Stimulated activated CD4-positive, alpha-beta T cell treated with anti-CD3 and anti-CD28 coated beads, Interleukin-1b, Interleukin-23, amount 100 ng/mL, for 24 hours (primary cell): Measurements from ENCODE around the gene EPHB2.

Experiments
- DNase-seq, 4 experiments: peaks; one replicate each; pipeline ENCODE4 v3.0.0-alpha.2; 2020; ENCODE audit warnings: low read depth in 4 of 4, low spot score in 1 of 4

Gene EPHB2

DNA sequence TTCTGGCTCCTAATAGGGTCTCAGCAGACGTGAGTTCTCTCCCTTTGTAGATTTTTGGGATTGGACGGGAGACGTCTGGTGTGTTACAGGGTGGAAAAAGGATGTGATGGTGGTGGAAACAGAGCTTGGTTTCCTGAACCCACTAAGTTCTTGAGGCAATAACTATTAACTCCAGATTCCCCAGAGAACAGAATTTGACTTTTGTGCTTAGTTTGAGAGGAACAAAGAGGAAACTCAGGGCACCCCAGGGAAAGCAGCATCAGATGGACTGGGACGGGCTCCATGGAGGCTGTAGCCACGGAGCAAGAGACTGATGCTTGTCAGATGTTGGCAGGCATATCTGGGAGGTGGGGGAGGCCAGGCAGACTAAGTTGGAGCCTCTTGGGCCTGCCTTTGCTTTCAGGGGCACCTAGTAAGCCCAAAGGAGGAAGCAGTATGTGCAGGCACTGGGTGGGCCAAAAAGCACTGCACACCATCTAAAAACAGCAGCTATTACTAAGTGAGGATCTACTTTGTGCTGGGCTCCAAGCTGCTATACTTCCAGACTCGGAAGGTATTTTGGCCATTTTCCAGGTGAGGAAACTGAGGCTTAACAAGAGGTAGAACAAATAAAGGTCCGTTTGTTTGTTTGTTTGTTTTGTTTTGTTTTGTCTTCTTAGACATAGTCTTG, 66.9 kb downstream of the EPHB2 start:
- DNase-seq: no peak

DNA sequence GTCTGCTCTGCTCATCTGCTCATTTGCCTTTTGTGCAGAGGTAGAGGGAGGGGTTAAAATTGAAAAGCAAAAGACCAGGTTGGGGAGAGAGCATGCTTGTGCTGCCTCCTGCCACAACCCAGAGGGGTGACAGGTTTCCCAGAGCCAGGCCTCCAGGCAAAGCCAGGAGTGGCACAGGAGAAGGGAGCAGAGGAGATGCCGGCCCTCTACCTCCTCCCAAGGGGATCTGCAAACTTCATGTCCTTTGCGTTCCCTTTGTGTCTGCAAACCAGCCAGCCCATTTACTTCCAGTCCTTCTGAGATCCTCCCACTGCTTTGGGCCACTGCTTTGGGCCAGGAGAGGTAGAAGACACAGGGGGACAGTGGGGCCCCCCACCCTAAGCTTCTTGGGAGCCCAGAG, 67.8 kb downstream of the EPHB2 start:
- DNase-seq: no peak

DNA sequence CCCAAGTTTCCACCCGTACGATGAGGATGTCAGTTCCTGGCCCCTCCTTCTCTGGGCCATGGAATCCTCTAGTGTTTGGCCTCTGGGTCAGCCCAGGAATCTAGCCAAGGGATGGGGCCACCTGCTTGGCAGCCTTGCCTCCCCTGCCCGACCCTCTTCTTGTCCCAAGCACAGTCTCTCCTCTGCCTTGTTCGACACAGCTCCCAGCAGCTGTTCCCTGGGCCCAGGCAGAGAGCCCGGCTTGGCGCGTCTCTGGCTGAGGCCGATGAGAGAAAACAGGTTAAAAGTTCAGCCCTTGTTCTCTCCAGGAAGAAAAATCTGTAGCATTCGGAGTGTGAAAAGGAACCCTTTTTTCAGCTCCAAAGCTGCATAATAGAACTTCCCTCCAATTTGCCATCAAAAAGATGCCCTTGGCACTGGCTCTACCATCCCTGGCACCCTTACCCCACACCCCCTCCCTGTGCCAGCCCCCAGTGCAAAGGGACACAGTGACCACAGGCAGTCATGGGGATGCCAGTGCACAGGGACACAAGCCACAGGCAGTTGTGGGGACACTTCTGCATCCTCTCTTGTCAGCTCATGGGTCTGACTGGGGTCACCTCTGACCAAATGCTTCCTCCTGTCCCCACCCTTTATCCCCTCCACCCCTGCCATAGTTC, 68.4 kb downstream of the EPHB2 start:
- no peak for DNase-seq

DNA sequence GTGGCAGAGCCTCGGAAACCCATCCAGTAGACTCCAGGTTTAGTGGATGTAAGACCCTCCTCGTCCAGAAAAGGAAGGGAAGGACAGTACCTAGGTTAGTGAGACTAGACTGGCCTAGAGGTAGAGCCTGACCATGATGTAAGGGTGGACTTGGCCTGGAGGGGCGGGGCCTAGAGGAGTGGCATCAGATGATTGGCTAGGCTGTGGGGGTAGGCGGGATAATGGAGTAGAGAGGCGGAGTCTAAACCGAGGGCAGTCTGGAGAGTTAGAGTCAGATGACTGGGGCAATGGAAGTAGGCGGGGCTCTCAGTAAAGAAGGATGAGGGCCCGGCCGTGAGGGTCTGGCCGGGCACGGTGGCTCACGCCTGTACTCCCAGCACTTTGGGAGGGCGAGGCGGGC, 70.1 kb downstream of the EPHB2 start:
- no peak for DNase-seq

DNA sequence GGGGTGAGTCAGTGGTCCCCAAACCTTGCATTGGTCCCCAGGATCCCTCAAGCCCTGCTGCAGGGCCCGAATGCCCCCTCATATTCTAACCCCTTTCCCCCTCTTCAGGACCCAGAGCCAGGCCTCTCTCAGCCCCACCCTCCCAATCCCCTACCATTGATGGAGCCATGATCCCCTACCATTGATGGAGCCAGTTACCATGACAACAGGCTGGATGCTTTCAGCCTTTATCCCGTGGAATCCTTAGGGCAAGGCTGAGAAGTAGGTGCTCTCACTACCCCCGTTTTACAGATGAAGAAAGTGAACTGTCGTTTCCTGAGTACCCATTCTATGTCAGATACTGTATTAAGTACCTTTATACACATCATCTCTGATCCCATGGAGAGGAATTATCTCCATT, 70.8 kb downstream of the EPHB2 start:
- no peak for DNase-seq

DNA sequence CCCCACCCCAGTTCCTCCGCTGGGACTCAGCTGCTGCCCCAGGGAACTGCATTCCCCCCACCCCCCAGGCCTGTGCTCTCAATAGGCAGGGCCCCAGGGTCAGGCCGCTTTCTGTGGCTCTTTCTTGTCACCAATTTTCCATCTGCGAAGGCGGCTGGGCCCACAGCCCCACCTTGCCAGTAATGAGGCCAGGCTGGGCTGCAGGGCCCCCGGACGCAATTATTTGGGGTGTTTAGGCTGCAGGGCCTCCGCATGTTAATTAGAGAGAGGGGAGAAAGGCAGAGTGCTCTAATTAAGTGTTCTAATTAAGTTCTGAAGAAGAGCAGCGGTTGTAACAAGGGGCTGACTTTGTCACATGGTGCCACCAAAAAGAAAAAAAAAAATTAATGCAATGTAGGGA, 71.8 kb downstream of the EPHB2 start:
- DNase-seq: no peak

DNA sequence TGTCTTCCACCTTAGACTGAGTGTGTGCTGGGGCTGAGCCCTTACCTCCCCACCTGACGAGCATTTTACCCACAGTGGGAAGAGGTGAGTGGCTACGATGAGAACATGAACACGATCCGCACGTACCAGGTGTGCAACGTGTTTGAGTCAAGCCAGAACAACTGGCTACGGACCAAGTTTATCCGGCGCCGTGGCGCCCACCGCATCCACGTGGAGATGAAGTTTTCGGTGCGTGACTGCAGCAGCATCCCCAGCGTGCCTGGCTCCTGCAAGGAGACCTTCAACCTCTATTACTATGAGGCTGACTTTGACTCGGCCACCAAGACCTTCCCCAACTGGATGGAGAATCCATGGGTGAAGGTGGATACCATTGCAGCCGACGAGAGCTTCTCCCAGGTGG, 73.7 kb downstream of the EPHB2 start:
- no peak for DNase-seq

DNA sequence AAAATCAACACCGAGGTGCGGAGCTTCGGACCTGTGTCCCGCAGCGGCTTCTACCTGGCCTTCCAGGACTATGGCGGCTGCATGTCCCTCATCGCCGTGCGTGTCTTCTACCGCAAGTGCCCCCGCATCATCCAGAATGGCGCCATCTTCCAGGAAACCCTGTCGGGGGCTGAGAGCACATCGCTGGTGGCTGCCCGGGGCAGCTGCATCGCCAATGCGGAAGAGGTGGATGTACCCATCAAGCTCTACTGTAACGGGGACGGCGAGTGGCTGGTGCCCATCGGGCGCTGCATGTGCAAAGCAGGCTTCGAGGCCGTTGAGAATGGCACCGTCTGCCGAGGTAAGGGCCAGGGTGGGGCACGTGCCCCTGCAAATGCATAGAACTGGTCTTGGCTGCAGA, 74.1 kb downstream of the EPHB2 start:
- no peak for DNase-seq

DNA sequence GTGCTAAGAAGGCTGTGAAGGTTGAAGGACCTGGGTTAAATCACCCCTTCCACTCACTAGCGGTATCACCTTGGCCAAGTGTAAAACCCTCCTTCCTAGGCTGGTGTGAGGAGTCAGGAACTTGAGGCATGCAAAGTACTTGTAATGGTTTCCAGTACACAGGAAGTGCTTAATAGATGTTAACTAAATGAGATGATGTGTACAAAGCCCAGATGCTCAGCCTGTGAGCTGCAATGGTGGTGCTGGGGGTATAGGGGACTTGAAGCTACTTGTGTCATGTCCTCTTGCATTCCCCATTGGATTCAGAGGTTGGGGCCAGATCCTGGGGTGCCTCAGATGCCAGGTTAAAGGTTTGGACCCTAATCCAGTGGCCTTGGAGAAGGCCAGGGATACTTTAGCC, 75.5 kb downstream of the EPHB2 start:
- no peak for DNase-seq

DNA sequence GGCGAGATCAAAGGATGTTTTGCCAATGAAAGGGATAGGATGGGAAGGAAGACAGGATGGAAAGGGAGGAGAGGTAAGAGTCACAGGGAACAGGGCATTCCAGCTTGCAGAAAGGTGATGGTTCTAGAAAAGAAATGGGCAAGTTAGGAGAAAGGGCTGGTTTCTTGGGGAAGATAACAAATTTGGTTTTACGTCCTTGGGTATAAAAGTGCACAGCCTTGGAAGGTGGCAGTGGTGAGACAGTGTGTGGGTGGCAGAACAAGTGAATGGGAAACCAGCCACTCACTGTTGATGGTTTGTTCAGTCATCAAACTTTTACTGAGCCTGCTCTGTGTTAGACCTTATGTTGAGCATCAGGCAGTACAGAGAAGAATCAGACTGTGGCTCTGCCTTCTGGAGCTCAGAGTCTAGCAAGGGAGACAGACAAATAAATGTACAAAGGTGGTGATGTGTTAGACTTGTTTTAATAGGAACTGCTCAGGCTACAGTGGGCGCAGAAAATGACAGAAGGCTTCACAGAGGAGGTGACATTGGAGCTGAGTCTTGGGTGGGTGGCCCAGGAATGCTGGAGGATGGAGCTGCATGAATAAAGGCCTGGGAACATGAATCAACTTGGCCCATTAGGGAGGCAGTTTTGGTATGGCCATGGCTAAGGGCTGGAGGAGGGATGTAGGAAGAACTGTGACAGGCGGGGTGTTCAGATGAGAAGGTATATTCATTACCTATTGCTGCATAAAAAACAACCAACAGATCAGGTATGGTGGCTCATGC, 76.3 kb downstream of the EPHB2 start:
- no peak for DNase-seq

DNA sequence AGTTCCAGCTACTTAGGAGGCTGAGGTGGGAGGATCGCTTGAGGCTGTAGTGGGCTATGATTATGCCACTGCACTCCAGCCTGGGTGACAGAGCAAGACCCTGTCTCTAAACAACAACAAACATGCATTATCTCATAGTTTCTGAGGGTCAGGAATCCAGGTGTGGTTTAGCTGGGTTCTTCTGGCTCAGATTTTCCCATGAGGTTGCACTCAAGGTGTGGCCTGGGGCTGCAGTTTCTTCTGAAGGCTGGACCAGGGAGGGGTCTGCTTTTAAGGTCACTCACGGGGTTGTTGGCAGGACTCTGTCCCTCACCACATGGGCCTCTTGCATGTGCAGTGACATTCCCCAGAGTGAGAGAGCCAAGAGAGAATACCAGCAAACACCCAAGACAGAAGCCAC, 77.0 kb downstream of the EPHB2 start:
- no peak for DNase-seq

DNA sequence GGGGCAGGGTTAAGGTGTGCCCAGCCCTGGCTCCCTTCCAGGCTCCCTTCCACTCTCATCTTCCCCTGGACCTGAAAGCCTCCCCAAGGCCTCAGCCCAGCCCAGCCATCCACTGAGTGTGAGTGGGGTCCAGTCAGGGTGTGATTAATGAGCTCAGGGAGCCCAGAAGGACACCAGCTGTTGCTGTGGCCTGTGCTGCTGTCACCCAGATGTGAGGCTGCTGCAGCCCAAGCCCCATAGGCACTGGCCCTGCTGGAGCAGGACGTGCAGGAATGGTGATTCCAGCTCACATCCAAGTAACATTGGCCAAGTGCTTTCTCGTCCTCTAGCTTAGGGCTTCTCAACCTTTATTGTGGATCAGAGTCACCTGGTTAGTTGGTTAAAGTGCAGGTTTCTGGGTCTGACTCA, 77.6 kb downstream of the EPHB2 start:
- no peak for DNase-seq

DNA sequence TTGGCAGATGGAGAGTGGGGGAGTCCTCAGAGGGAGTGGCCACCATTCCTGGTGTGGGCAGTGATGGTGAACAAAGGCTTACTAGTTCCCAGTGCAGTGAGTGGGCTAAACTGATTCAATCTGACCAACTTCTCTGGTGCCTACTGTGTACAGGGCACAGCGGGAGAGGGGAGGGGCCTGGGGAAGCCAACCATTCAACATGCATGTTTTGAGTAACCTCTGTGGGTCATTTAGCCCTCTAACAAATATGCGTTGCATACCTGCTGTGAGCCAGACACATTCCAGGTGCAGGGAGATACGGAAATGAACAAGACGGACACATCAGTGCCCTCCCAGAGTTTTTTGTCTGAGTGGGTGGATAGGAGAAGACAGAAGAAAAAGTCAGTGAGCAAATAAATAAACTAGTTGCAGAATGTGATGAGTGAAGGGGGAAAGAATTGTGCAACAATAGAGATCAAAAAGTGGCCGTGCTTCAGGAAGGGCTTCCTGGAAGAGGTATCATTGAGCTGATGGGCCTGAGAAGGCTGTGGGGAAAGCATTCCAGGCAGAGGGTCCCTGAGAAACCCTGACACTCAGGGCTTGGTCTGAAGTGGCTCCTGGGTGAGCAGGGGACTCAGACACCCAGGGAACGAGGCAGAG, 78.8 kb downstream of the EPHB2 start:
- no peak for DNase-seq

DNA sequence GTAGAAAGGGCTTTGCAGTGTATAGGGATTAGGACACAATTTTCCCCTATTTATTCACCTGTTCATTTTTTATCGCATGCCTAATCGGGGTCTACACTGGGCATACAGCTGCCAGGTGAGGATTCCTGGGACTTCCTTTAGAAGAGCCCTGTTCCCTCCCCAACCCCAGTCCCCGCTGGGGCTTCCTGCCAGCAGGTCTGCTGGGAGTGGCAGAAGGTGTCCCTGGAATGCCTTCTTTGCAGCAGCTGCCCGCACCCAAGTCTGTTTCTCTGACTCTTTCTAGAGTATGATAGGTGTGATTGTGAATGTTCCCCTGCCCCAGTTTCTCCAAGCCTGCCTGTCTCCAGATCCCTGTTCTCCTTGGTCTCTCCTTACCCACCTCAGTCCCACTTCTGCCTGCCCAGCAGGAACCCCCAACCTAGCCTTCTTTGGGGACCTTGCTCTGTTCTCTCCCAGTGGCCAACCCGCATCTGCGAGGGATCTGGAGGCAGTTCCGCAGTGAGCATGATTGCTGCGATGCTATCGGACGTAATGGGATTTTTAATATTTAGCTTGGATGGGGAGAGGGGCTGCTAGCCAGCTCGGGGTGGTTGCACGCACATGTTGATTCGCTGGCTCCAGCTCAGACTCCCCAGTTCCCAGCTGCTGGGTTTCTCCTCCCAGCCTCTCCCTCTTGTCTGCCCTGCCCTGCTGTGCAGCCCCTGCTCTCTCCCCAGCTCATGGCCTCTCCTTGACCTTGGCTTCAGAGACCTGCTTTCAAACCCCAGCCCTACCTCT, 79.8 kb downstream of the EPHB2 start:
- no peak for DNase-seq

DNA sequence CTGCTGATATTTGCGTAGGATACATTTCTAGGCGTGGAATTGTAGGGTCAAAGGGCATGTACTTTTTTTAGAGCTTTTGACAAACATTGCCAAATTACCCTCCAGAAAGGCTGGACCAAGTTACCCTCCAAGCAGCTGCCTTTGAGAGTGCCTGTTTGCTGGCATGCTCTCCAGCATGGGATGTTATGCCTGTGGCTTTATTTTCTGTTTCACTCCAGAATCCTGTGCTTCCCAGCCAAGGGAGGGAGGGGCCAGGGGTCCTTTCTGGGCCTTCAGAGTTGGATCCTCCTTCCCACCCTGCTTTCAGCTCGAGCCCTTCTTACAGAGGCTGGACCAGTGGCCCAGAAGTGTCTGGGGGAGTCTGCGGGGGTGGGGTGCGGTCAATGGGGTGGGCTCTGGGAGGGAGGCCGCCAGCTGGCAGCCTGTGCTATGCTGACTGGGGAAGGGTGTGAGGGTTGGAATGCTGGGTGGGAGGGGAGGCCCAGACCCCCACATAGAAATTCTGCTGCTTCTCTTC, 81.2 kb downstream of the EPHB2 start:
- DNase-seq: no peak

DNA sequence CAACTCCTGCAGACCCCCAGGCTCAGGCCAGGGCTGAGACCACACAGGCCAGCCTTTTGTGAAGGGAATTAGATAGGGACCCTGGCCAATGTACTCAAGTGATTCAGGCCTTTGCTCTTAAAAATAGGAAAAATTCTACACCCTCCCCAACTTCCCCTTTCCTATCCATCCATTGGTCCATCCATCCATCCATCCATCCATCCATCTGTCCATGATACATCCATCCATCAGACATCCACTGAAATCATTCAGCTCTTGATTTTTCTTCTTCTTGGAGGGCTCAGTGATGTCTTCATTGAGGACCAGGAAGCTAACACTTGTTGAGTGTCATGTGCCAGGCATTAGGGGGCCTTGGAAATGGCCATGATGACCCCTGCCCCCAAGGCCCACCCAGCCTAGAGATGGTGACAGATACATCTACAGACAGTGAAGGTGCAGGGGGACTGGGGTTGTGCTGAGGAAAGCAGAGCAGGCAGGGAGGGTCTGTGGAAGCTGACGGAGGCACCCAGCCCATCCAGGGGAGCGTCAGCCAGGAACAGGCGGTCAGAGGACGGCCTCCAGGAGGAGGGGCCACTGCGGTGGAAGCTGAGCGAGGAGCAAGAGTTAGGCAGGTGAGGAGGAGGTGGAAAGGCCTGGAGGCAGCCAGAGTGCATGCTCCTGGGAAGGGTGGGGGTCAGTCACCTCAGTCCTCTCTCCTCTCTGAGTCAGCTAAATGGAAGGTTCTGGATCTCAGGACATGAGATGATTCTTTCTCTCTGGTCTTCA, 81.9 kb downstream of the EPHB2 start:
- DNase-seq: no peak

DNA sequence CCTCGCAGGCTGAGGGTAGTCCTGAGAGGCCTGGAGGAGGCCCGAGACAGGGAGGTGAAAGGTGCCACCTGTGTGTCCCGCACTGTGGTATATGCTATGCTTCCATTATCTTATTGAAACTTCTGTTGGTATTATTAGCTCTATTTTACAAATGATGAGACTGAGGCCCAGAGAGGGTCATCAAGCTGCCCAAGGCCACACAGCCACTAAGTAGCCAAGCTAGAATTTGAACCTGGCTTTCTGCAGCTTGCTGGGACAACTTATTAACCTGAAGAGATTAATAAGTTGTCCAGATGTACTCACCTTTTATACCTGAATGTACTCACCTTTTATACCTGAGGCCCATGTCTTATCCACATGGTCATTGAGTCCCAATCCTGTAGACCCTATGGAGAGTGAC, 83.0 kb downstream of the EPHB2 start:
- DNase-seq: no peak

DNA sequence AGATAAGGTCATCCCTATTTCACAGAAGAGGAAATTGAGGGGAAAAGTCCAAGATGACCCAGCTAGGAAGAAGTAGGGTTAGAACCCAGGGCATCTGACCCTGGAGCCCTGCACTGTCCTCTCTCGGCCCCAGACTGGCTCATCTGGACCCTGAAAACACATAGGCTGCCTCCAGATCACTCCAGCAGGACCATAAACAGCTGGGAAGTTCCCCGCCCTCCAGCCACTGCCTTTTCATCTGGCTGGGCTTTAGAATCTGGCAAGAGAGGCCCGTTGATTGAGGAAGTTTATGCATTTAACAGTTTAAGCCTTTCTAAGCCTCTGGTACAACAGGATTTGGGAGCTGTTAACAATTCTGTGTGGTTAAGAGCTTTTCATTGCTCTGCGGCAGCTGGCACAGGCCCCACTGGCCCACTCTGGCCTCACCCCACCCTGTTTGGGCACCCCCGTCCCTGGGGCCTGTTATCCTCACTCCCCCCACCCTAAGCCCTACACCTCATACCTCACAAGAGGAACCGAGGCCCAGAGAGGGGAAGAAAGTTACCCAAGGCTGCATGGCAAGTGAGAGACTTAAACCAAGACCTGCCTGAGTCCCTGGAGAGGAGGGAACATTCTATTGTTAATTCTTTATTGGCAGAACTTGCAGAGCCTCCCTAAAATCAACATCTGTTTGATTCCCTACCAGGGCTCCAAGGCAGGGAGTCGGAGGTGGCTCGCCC, 84.2 kb downstream of the EPHB2 start:
- DNase-seq: no peak

DNA sequence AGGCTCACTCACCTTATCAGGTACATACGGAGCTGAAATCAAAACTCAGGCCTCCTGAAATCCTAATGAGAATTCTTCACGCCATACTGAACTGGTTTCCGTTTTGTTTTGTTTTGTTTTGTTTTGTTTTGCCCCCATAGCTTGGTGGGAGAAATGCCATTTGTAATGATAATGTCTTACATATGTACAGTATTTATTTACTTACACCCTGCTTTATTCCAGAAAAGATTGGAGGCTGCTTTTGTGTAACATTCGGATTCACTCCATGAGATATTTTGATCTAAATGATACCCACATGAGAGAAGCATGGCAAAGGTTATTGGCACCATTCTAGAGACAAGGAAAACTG, 84.7 kb downstream of the EPHB2 start:
- DNase-seq: no peak

DNA sequence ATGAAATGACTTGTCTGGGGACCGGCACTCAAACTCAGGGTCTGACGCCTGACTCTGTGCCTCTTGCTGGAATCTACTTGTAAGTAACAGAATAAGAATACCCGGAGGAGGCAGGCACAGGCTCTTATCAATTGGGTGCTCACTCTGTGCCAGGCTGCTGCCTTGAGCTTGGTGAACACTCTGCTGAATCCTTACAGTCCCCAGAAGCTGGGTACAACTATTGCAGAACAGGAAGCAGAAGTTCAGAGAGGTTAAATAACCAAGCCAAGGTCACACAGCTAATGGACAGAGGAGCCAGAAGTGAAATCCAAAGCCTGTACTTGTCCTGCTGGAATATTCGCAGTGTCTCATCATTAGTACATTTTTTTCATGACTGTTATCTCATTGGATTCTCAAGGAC, 86.0 kb downstream of the EPHB2 start:
- DNase-seq: no peak
